Panc1 (cell line): Measurements from ENCODE around the gene METRN. TPM values are rescaled to one million over a fixed set of nuclear protein-coding genes. Genes with fewer than 3 reads are reported as not detected.
A peak's percentile ranks its signal among the peaks of the same experiment; 100 is the strongest.

Experiments used
- ATAC-seq: fragments of 200-7000 bp; cut with Tn5 transposase; 2 replicates; pipeline ENCODE4 v1.9.1; 2020; ENCODE audit warnings: mild to moderate bottlenecking, moderate library complexity
- BruUV-seq: library from RNA; stranded (reverse); fragments of 400-500 nt; replicated peaks from 2 replicates; lab custom pipeline; 2021; lab: Mats Ljungman, UMichigan
- CTCF ChIA-PET: fragments of 300-600 bp; sonication (Branson Sonifier 250); formaldehyde crosslinking; loops from one replicate; lab custom pipeline; 2022; ENCODE audit warnings: antibody characterized with exemption; lab: Charles Lee
- POLR2A ChIA-PET: fragments of 300-600 bp; sonication (Branson Sonifier 250); formaldehyde crosslinking; loops from one replicate; lab custom pipeline; 2022; ENCODE audit warnings: antibody characterized with exemption; lab: Charles Lee
- DNase-seq: peaks from one replicate; pipeline ENCODE4 v3.0.0-alpha.2; 2010; ENCODE audit warnings: low read depth, low spot score
- H3K27ac ChIP-seq: 2 replicates; pipeline ENCODE4 v1.5.1; 2011; ENCODE audit warnings: mild to moderate bottlenecking, low read length, inconsistent platforms
- H3K27me3 ChIP-seq: fragments of 200-500 bp; sonication (Bioruptor generic); 2 replicates; pipeline ENCODE4 v1.6.0; 2014; ENCODE audit warnings: low read length, inconsistent platforms; ENCODE audit not compliant: control insufficient read depth, insufficient read depth
- H3K36me3 ChIP-seq: fragments of 200-500 bp; sonication (Bioruptor generic); 2 replicates; pipeline ENCODE4 v1.5.1; 2014; ENCODE audit warnings: inconsistent platforms, mild to moderate bottlenecking, low read length, moderate library complexity; ENCODE audit not compliant: control insufficient read depth, insufficient read depth
- H3K4me1 ChIP-seq: 2 replicates; pipeline ENCODE4 v1.5.1; 2011; ENCODE audit warnings: inconsistent platforms, mild to moderate bottlenecking, low read length, moderate library complexity; ENCODE audit not compliant: control insufficient read depth, insufficient read depth
- H3K4me3 ChIP-seq, 2 experiments: 2 replicates each; pipeline ENCODE4 v1.5.1; 2011 to 2012; ENCODE audit warnings: low read depth in 2 of 2, low read length in 2 of 2, mild to moderate bottlenecking in 2 of 2, inconsistent platforms in 1 of 2, moderate library complexity in 1 of 2
- H3K9me3 ChIP-seq: fragments of 200-500 bp; sonication (Bioruptor generic); 2 replicates; pipeline ENCODE4 v1.5.1; 2014; ENCODE audit warnings: low read depth, mild to moderate bottlenecking, inconsistent platforms, low read length, moderate library complexity; ENCODE audit not compliant: control insufficient read depth, insufficient read depth
- CTCF ChIP-seq: fragments of 450-650 bp; IDR thresholded peaks from 2 replicates; pipeline ENCODE4 v1.5.1; 2017; ENCODE audit warnings: mild to moderate bottlenecking
- POLR2AphosphoS5 ChIP-seq: IDR thresholded peaks from 2 replicates; pipeline ENCODE4 v1.6.1; 2012; ENCODE audit warnings: mild to moderate bottlenecking, low read depth, low read length, moderate library complexity
- SIN3A ChIP-seq: IDR thresholded peaks from 2 replicates; pipeline ENCODE4 v1.6.1; 2012; ENCODE audit warnings: low read depth, mild to moderate bottlenecking, low read length, moderate library complexity, borderline replicate concordance; ENCODE audit not compliant: insufficient read depth
- TCF7L2 ChIP-seq: IDR thresholded peaks from 2 replicates; pipeline ENCODE4 v1.6.1; 2011; ENCODE audit warnings: mild to moderate bottlenecking, low read depth, low read length, inconsistent platforms
- in situ Hi-C: cut with HindIII; loops from 2 replicates; pipeline ENCODE4 v1.10.0; 2016; ENCODE audit warnings: low sequenced_read_pairs, low pct_unique_long_range_greater_than_20kb
- intact Hi-C: fragments of 100-400 bp; cut with micrococcal nuclease; formaldehyde crosslinking; loops from one replicate; pipeline ENCODE4 v1.10.0; 2022; ENCODE audit not compliant: unreplicated experiment
- total RNA-seq: library from RNA; stranded (reverse); gene quantifications from one replicate; pipeline ENCODE4 v1.2.1, GENCODE V29; 2021; ENCODE audit not compliant: unreplicated experiment
- TF ChIP-seq, protein P1 (sequence below), 2 experiments: IDR thresholded peaks; 2 replicates each; pipeline ENCODE4 v1.6.1; 2011 to 2012; ENCODE audit warnings: low read depth in 2 of 2, control low read depth in 1 of 2, low read length in 1 of 2, mild to moderate bottlenecking in 1 of 2, moderate library complexity in 1 of 2; ENCODE audit not compliant: insufficient read depth in 1 of 2

The METRN gene
- total RNA-seq, 1 experiment from 2014 or later: 407 TPM

DNA sequence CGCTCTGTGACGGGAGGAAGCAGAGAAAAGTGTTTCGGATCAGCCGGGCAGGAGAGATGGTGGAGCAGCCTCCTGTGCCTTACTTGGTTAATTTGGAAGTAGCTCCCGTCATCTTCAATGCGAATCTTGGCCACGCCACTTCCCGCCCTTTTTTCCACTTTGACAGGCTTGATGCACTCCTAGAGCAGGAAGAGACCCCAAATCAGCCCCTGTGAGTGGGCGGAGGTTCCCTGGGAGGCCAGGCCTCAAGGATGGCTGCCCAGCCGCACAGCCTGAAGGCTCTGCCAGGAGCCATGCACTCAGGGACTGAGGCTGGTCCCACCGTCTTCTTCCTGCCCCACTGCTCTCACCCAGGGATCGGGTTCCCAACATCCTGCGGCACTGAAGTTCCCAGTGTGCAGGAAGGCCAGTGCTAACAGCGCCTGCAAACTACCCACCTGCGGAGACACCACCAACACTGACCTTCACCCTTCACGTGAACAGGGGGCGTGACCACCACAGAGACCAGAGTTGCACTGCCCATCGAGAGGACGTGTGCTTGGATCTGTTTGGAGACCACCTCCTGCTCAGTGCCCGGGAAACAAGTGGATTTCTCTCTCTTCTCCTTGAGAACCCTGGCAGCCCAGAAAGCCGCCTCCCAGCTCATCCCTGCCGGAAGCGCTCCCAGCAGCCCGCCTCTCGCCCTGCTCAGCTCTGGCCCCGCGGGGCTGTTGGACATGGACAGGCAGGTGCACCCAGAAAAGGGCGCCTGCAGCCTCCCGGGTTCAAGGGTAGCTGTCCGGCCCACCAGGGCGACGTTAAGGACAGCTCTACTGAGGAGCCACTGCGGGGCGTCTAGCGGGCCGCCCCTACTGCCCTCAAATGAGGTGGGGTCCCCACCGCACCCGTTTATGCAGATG lies 24.9 kb downstream of the METRN start:
- peak overlapping the region; percentile 83 for H3K27ac ChIP-seq
- intact Hi-C loops: loop anchor here (5.0 kb wide), 1 partner anchor 47 kb away; the partner anchor contains the start of genes CHTF18 and RPUSD1
- H3K4me3 ChIP-seq: peak overlapping the region; percentile 66 to 89
- CTCF ChIA-PET: interaction anchor here (0.7 kb wide), 1 partner anchor 18 kb away, joined by 3 read pairs; no protein-coding TSS in a partner anchor
- H3K9me3 ChIP-seq: no peaks in the 10 kb centered on the region
- TSS peak; percentile 89 for BruUV-seq
- peak; percentile 15; the same call in 1 of the 2 replicates for ATAC-seq
- no peak for TF ChIP-seq CTCF
- TF ChIP-seq, protein P1, sequence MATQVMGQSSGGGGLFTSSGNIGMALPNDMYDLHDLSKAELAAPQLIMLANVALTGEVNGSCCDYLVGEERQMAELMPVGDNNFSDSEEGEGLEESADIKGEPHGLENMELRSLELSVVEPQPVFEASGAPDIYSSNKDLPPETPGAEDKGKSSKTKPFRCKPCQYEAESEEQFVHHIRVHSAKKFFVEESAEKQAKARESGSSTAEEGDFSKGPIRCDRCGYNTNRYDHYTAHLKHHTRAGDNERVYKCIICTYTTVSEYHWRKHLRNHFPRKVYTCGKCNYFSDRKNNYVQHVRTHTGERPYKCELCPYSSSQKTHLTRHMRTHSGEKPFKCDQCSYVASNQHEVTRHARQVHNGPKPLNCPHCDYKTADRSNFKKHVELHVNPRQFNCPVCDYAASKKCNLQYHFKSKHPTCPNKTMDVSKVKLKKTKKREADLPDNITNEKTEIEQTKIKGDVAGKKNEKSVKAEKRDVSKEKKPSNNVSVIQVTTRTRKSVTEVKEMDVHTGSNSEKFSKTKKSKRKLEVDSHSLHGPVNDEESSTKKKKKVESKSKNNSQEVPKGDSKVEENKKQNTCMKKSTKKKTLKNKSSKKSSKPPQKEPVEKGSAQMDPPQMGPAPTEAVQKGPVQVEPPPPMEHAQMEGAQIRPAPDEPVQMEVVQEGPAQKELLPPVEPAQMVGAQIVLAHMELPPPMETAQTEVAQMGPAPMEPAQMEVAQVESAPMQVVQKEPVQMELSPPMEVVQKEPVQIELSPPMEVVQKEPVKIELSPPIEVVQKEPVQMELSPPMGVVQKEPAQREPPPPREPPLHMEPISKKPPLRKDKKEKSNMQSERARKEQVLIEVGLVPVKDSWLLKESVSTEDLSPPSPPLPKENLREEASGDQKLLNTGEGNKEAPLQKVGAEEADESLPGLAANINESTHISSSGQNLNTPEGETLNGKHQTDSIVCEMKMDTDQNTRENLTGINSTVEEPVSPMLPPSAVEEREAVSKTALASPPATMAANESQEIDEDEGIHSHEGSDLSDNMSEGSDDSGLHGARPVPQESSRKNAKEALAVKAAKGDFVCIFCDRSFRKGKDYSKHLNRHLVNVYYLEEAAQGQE (IDR thresholded peaks at IDR 0.05; ENCODE audit: insufficient read depth in 1 of 2, low read depth in 2 of 2, low read length in 1 of 2): no peak
- no peak; the same call in 1 of the 2 replicates for TF ChIP-seq SIN3A
- TF ChIP-seq TCF7L2: no peak
- TF ChIP-seq POLR2AphosphoS5: no peak
- peaks cover 5% of the 10 kb centered on the region for H3K36me3 ChIP-seq
- POLR2A ChIA-PET: no interaction called here
- H3K27me3 ChIP-seq: no peaks in the 10 kb centered on the region
- in situ Hi-C loops: no loop called here
- peaks cover 8% of the 10 kb centered on the region; the same call in 1 of the 2 replicates for H3K4me1 ChIP-seq
- no peak for DNase-seq

DNA sequence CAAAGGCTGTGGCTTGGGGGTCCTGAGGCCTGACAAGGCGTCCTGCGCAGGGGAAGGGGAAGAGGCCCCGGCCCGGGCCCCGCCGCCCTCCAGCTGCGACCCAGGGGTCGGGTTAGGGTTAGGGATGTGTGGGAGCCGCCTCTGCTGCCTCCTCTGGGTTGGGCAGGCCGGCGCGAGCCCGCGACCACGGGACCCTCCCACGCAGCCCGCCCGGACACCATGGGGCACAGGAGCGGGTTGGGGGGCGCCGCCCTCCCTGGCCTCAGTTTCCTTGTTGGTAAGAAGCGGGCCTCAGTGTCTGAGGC lies 25.5 kb downstream of the METRN start:
- no TSS peak for BruUV-seq
- H3K4me3 ChIP-seq: peak overlapping the region; percentile 66 to 89
- in situ Hi-C loops: no loop called here
- TF ChIP-seq, protein P1 (IDR thresholded peaks at IDR 0.05; ENCODE audit: insufficient read depth in 1 of 2, low read depth in 2 of 2, low read length in 1 of 2): no peak
- TF ChIP-seq SIN3A (no peak; the same call in 1 of the 2 replicates), CTCF (no peak), TCF7L2 (no peak), POLR2AphosphoS5 (no peak)
- intact Hi-C loops: loop anchor here (5.0 kb wide), 1 partner anchor 47 kb away; the partner anchor contains the start of genes CHTF18 and RPUSD1
- peak; percentile 52 for ATAC-seq
- peak overlapping the region; percentile 83 for H3K27ac ChIP-seq
- no peaks in the 10 kb centered on the region for H3K9me3 ChIP-seq
- no peak for DNase-seq
- H3K36me3 ChIP-seq: peaks cover 5% of the 10 kb centered on the region
- H3K27me3 ChIP-seq: no peaks in the 10 kb centered on the region
- ChIA-PET POLR2A (no interaction called here), CTCF (interaction anchor here (0.7 to 0.9 kb wide), 2 partner anchors 19 to 45 kb away, joined by 3 to 4 read pairs; no protein-coding TSS in a partner anchor)
- H3K4me1 ChIP-seq: peaks cover 8% of the 10 kb centered on the region; the same call in 1 of the 2 replicates
